ENCODE data around the gene PCYT2. TPM values are rescaled to one million over a fixed set of nuclear protein-coding genes. Genes with fewer than 3 reads are reported as not detected.
A peak's percentile ranks its signal among the peaks of the same experiment; 100 is the strongest.

The PCYT2 gene
- total and polyA plus RNA-seq, 9 of the 15 experiments (the other 6 are each of a cell fraction or from before 2014, with no cell fraction given): 0.92 to 134 (median 82.5) TPM

GRCh38 chr17:81885869-81886548 is 25.2 kb downstream of the PCYT2 start:
- POLR2A ChIA-PET: interaction anchor here (0.7 to 10.5 kb wide), 8 partner anchors 8 to 191 kb away, joined by 3 to 85 read pairs (median 4); partner anchors contain the start of gene SIRT7
- peak overlapping the region in 1 of 2 experiments; percentile 59; a peak in 1 of 4 replicates for H3K9ac ChIP-seq (ENCODE audit: insufficient read depth in 1 of 2, low read depth in 2 of 2, low read length in 2 of 2)
- peaks cover 9 to 37% of the 10 kb centered on the region in 2 experiments; a peak in 4 of 5 replicates for H3K4me1 ChIP-seq (replicated peaks in 1 of 2; ENCODE audit: control insufficient read depth in 2 of 2, insufficient read depth in 2 of 2, low read length in 2 of 2)
- 94% methylated on average over 8 of the region's 11 CpGs for WGBS (ENCODE audit: insufficient coverage, low coverage, missing lambda C conversion rate)
- CTCF ChIA-PET (ENCODE audit: low intra/inter-chr PET ratio): no interaction called here
- H2AFZ ChIP-seq (ENCODE audit: low read depth, low read length): no peak overlapping the region
- FAIRE-seq: no peak
- in situ Hi-C loops (cut with MboI): no loop called here
- DNase-seq (ENCODE audit: extremely low read depth in 1 of 4, low spot score in 3 of 4): peak in 1 of 4 experiments; percentile 11
- H3K27me3 ChIP-seq (ENCODE audit: control insufficient read depth in 2 of 2, insufficient read depth in 2 of 2, low read length in 2 of 2): no peaks in the 10 kb centered on the region
- no peak overlapping the region for H3K27ac ChIP-seq (ENCODE audit: extremely low read depth, low read depth, low read length)
- H3K4me2 ChIP-seq (ENCODE audit: insufficient read depth, low read length): no peak overlapping the region
- no TSS peak for BruUV-seq (replicated peaks)
- ATAC-seq: no peak
- peaks cover 89% of the 10 kb centered on the region for H3K36me3 ChIP-seq (ENCODE audit: control insufficient read depth, insufficient read depth, low read length)
- H3K79me2 ChIP-seq (ENCODE audit: control insufficient read depth, insufficient read depth, low read length): peaks cover 49% of the 10 kb centered on the region
- H3K9me1 ChIP-seq (ENCODE audit: control insufficient read depth, insufficient read depth, low read length): peaks cover 5% of the 10 kb centered on the region
- H4K20me1 ChIP-seq (replicated peaks; ENCODE audit: control insufficient read depth, insufficient read depth, low read length): 0 out of 2 replicates have a peak, but pooled peaks cover 4% of the 10 kb centered on the region
- no peaks in the 10 kb centered on the region for H3K9me3 ChIP-seq (replicated peaks; ENCODE audit: control insufficient read depth, insufficient read depth, low read depth, low read length)
- peak; percentile 44 for TF ChIP-seq POLR2G (IDR thresholded peaks at IDR 0.05; ENCODE audit: low read depth, low read length)
- TF ChIP-seq SUPT5H (IDR thresholded peaks at IDR 0.05): peak; percentile 20; the same call in 1 of the 2 replicates
- TF ChIP-seq RBFOX2 (IDR thresholded peaks at IDR 0.05; ENCODE audit: low read depth, low read length): peak; percentile 61; the same call in 1 of the 2 replicates
- TF ChIP-seq BCL6 (CRISPR knock-in tag; IDR thresholded peaks at IDR 0.05): no peak
- 0 out of 2 replicates have a peak, but pooled peaks have one; percentile 20 for TF ChIP-seq GABPB1 (CRISPR knock-in tag; IDR thresholded peaks at IDR 0.05)
- TF ChIP-seq ZNF282 (CRISPR knock-in tag; IDR thresholded peaks at IDR 0.05): 0 out of 2 replicates have a peak, but pooled peaks have one; percentile 59
- no peak for TF ChIP-seq IRF9 (tag; IDR thresholded peaks at IDR 0.05)
- 0 out of 2 replicates have a peak, but pooled peaks have one; percentile 13 for TF ChIP-seq POLR2A (conservative IDR thresholded peaks at IDR 0.05)
- no peak overlapping the region for H3K4me3 ChIP-seq
- intact Hi-C loops (cut with micrococcal nuclease): no loop called here
